HG03095 (cell line): Measurements from ENCODE around the gene DCLK1.

Experiments
- ATAC-seq: cut with Tn5 transposase; IDR thresholded peaks from one replicate; pipeline ENCODE4 v1.9.1; 2021; ENCODE audit warnings: moderate library complexity; ENCODE audit not compliant: unreplicated experiment

The DCLK1 gene

DNA sequence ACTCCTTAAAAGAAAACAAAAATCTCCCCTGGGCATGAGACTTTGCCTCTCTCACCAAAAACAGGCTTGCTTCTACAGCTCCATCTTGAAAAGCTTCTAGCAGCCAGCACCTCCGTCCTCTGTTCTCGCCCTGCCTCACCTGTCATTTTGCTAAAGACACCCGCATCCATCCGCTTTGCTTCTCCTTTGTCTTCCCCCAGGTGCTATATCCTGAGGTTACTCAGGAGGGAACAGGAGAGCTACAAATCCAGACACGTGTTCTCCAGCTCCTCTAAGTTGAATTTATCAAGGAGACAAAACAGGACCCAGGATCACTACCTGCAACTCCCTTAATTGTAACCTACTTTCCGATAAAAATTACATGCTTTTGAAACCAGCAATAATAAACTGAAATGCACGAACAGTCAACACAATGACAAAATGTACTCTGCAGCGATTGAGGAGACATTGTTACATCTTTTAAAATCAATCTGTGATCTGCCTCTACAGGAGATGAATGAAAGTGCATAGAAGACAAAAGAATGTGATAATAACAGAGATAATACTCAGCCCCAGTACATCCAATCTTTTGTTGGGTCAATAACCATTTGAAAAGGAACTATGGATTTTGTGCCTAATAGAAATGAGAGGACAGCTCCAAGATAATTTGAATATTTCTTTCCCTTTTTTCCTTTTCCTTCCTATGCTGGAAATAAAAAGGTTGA lies 221.2 kb downstream of the DCLK1 start:
- no peak for ATAC-seq

DNA sequence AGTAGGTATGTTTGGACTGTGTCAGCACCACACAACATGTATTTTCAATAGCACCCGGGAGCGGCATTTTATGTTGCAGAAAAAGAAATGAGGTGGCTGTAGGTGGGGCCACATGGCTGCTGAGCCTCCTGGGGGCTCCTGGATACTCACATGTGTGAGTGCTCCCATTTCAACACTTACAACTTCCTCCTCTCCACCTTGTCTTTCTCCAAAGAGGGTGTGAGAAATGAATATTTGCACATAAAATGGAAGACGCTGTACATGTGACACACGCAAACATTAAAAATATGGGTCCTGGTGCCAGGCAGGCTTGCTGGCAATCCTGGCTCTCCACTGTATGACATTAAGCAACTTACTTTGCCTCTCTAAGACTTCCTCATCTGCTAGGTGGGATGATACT lies 222.1 kb downstream of the DCLK1 start:
- ATAC-seq: no peak

DNA sequence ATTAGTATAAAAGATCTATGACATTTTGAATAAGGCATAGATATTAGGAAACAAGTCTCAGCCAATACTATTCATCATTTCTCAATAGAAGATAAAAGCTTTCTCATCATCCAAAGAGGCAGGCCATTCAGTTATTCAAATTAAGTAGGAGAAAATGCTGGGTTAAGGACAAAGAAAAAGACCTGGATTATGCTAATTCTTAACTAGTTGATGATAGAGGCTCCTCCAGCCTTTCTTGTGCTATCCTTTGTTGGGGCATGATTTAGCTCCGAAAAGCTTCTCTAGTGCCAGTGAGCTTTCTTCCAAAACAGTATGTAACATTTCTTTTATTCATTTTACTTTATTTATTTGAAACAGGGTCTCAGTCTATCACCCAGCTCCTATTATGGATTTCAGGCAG lies 223.0 kb downstream of the DCLK1 start:
- no peak for ATAC-seq

DNA sequence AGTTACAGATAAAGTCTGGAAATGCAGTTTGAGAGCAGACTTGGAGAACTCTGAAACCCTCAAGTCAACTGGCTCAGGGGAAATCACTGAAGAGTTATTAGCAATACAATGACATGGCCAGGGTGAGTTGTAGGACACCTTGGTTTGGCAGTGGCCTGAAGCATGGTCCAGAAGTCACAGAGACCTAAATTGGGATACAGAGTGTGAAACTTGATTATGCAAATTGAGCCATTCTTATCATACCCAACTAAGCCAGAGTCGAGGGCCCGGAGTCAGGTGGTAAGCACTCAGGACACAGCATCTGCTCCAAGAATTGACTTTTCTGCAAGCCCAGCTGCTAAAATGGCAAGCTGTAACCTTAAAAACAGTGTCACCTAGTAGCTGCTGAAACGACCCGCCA lies 224.5 kb downstream of the DCLK1 start:
- no peak for ATAC-seq

DNA sequence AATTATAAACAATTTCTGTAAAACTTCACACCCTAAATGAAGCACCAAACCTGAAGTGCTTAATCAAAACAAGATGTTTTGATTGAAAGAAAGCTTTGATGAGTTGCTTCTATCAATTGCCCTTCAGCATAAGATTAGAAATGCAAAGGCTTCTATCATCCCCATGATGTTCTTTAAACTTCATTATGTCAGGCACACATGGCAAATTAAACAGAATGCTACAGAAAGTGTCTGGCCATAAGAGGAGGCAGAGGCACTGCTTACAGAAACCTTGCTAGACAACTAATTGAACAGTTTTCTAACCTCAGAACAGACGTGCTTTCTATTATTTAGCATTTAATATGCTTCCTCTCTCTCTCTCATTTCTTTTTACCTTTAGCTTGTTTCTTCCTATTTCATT lies 228.1 kb downstream of the DCLK1 start:
- ATAC-seq: no peak

DNA sequence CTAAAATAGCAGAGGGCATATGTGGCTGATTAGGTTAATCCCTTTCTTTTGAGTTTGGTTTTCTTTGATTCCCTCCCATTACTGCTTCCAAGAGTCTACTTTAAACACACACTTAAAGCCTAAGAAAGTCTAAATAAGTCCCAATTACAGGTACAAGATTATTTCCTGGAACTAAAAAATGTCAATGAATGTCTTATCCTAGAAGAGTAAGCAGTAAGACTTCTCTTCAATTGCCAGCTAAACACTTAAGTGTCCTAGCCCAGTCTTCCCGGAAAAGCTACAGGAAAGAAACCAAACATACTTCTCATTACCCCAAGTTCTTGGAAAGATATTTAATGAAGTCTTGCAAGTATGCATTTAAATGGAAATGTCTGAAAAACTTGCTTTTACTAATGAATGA lies 233.1 kb downstream of the DCLK1 start:
- no peak for ATAC-seq

DNA sequence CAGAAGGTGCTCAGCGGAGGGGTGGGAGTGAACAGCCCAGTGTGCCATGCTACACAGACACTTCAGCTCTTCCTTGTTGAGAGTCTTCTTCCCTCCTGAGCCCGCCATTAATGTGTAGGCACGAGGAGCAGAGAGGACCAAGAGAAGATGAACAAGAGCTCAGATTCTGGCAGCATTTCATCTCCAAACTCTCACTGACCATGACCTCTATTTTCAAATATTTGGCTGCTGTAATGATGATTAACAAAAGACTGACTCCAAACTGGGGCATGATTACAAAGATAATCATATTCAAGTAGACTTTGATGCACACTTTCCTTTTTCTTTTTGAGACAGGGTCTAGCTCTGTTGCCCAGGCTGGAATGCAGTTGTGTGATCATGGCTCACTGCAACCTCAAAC lies 236.5 kb downstream of the DCLK1 start:
- ATAC-seq: no peak

DNA sequence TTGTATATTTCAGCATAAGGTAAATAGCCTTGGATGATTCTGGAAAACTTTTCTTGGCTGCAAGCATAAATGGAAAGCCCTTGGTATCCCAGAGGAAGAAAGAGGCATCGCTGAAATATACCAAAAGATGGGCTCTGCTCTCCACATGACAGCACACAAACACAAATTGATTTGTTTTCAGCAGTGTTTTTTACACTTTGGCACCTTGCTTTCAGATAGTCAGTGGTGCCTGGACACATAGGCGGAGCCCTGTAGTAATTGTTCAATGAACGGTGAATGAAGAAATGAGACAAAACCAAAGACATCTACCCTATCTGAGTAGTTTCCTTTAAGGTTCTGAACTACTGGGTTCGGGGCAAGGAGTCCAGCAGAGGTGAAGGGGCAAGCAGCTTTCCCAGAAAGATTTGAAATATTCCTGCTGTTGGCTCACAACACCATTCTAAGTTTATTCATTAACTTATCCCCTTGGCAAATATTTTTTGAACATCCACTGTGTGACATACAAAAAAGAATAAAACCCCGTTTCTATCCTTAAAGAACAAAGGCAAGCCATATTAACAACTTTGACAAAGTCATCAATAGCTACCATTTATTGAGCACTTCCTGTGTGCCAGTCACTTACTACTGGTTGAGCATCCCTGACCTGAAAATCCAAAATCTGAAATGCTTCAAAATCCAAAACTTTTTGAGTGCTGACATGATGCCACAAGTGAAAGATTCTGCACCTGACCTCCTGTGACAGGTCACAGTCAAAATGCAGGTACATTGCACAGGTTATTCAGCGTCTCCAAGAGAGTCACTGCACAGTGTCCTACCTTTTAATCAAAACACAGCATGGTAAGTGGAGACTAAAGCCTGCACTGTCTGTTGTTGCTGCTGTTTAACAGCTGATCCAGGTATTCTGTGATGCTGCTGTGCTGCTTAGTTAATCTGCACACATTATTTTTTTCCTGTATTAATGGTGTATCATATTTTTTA lies 238.1 kb downstream of the DCLK1 start:
- ATAC-seq: no peak

DNA sequence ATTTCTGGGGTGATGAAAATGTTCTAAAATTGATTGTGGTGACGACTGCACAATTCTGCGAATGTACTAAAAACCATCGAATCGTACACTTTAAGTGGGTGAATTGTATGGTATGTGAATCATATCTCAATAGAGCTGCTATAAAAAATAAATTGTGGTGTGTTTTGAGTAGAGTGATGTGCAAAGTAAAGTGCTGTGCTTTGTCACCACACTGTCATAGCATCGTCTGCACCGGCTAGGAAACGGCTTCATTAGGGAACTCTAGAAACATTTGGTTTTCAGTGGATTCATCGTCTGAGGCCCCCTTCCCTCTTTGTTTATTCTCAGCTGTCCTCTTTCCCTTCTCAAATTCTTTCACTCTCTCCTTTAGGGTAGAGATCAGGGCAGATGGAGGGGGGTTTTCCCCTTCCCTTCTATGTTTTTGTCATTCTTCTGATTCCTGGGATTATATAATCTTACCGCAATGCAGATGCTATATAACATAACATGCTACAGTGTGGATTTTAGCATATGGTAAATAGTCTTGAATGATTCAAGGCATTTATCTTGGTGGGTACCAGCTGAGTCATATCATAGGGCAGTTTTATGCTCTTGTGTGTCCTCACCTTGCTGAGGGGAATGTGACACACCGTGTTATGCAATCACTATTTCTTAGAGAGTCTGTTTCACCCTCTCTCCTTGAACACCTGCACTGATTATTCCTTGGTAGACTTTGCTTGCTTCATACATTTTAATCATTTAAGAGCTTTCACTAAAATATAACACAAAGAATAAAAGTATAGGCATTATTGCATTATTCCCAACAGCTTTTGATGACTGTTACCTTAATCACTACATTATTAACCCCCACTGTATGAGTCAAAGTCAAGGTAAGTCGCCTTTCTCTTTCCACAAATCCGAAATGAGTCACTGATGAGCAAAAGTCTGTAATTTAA lies 239.4 kb downstream of the DCLK1 start:
- no peak for ATAC-seq

DNA sequence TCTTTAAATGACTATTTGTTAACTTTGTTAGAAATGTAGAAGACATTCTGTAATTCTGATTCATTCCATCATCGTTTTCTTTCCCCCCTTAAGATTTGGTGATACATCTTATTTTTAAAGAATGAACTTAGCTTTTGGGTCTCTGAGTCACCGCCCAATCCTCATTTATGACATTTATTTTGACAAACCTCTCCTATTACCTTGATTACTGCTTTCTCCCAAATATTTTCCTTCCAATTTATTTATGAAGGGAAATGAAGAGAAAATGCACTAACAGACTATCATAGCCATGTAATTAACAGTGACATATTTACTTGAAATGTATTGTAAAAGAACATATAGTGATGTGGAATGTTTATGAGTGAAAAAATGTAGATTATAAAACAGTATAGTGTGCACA lies 241.6 kb downstream of the DCLK1 start:
- ATAC-seq: no peak

DNA sequence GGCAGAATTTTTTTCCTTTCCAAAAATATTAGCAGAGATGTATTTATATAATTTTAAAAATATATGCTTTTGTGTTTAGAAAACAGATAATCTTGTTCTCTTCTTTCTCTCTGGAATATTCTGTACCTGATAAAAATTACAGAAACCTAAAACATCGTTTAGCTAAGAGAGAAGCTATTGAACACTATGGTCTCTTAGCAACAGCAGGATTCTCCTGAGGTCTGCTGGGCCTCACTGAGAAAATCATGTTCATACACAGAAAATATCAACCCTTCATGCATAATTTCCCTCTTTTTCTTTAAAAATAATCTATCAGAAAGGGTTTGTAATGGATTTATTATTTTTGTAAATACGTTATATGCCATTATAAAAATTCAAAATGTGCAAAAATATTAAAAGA lies 242.2 kb downstream of the DCLK1 start:
- no peak for ATAC-seq

DNA sequence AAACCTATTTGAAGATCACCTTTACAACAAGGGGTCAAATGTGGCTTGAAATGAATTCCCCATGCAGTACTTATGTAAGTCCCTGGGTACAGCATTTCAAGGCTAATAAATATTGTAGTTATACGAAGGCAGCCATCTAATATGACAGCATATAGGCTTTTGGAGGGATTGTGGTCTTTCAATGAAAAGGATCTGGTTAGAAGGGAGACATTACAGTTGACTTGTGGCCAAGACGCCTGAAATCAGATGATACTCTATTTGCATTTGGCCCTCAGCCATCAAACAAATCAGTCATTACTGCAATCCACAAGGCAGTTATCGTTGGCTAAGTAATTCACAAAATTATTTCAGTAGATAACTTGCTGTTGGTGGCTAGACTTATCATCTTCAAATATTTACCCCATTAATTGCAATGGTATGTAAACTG lies 242.7 kb downstream of the DCLK1 start:
- ATAC-seq: no peak

DNA sequence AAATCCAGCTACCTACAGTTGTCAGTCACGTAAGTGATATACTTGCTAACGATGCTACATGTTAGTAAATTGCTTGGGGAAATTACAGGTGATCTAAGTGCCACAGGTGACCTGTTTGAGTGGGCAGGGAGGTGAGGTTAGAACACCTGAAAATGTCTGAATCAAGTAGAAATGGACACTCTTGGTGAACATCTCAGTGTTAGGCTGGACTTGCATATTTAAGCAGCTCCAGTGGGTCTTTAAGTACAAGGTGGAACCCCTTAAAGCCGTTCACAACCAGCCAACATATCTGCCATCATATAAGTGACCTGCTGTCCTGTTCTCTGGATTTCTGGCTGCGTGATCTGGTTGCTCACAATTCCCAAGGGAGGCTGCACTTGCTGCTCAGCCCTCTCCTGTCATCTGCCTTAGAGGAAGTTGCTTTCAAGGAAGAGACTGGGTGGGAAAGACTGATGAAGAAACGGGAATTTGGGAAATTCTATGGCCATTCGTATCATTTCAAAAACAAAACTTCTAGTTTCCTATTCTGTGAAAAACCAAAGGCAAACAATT lies 244.0 kb downstream of the DCLK1 start:
- ATAC-seq: no peak

DNA sequence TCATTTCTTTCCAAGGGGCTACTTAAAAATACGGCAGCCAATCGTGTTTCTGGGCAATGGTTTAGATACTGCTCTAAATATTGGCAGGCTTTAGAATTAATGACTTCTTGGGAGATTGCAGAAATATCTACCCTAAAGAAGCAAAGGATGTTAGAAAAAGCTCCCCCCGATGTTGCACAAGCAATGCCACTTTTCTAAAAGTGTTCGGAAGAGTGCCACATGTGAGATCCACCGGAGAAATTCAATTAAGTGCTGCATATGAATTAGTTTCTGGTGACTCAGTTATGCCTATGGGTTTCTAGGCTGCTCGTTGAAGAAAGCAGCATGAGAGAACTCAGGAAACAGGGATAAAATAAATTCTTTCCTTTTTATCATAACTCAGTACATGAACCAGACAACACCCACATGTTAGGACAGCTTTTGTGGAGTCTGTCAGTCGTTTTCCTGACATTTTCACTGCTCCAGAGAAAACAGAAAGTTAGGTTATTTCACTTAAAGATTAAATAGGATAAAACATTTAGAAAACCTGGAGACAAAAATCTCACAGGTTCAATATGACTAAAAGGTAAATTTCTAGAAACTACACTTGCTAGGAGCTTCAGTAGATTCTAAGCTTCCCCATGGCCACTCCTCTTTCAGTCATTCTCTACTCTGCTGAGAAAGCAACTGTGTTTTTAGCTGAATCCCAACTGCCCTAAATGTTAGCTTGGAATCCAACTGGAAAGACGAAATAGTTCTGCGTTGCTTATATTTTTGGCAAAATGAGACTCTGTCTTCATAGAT lies 244.7 kb downstream of the DCLK1 start:
- no peak for ATAC-seq

DNA sequence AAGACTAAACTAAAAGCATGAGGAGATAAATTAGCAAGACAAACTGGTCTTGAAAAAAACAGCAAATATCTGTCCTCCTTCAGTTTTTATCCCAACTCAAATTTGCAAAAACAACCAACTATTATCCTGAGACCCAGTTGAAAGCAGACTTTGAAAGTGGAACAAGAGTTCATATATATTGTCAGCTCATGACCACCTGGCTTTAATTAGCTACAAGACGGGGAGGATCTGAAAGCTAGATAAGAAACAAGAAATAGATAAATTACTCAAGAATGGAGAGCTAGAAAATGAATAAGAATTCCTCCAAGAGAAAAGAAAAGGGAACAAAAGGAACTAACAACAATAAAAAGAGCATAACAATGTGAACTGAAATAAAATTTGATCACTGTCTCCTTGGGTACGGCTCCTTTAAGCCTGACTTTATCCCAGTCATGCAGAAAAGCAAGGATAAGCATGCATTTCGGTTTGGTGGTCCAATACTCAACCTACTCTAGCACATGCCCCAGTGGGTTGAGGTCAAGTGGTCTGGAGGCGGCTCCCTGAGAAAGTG lies 246.9 kb downstream of the DCLK1 start:
- ATAC-seq: no peak

DNA sequence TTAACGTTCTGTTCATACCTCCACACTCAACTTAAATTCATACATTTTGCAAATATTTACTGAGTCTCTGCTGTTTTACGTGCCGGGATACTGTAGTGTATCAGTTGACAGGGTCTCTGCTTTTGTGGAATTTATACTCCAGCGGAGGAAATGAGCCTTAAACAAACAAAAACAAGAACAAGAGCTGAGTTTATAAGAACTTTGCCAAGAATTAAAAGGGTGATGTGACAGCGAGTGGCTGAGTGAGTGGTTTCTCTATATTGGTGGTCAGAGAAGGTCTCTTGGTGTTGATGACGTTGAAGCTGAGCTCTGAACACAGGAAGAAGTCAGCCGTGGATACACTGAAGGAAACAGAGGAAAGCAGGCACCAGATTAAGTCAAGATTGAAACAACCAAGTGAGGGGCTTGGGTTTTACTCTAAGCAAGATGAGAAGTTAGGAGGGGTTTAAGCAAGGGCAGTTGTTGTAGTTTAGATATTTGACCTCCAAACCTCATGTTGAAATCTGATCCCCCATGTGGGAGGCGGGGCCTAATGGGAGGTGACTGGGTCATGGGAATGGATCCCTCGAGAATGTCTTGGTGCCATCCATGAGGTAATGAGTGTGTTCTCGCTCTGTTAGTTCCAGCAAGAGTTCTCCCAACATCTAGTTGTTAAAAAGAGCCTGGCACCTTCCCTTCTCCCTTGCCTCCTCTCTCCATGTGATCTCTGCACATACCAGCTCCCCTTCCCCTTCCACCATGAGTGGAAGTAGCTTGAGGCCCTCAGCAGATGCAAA lies 248.3 kb downstream of the DCLK1 start:
- ATAC-seq: no peak

DNA sequence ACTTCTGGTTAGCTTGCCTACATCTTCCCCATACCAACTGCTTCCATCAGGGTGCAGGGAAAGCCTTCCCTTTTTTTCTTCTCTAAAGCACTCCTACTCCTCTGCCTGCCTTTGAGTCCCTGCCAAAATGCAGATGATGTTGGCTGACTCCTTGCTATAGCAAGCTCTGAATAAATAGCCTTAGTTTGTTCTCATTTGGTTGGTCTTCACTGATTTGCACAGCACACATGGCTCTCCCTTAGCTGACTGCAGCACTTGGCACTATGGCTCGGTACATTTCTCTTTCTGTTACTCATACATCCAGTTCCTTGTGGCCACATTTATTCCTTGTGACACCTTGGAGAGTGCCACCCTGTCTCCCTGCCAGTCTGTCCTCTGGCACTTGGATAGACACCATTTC lies 249.8 kb downstream of the DCLK1 start:
- no peak for ATAC-seq

DNA sequence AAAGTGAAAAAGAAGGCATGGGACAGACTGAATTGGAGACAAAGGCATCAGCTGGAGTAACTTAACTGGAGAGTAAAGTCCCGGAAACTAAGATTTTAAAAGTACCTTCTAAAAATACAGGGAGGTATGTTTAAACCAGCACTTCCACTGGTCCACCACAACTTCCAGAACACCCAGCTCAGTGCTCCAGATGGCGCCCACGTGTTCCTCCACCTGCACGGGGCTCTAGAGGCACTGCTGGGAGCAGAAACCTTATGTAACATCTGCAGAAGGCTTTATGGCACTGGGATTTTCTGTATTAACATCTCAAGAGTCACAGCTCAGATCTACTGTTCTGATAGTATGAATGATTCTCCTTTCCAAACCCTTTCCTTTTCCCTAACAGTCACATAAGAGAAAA lies 252.1 kb downstream of the DCLK1 start:
- no peak for ATAC-seq

DNA sequence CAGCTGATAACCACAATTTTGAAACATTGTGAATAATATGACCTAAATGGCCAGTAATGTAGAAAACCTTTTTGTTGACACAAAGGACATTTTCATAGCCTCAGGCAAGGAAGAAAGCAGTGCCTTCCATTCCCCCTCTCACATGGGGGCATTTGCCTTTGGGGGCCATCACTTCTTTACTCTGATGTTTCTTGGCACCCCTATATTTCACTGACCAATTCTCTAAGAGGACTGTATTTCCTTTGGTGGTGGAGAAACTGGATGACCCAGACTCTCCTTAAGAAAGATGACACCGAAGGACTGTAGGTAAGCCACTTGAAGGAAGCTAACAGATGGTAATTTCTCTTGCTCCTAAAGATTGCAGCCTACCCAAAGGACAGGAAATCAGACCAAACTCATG lies 254.6 kb downstream of the DCLK1 start:
- no peak for ATAC-seq
